Measurements from ENCODE around the gene IKZF2.

DNA sequence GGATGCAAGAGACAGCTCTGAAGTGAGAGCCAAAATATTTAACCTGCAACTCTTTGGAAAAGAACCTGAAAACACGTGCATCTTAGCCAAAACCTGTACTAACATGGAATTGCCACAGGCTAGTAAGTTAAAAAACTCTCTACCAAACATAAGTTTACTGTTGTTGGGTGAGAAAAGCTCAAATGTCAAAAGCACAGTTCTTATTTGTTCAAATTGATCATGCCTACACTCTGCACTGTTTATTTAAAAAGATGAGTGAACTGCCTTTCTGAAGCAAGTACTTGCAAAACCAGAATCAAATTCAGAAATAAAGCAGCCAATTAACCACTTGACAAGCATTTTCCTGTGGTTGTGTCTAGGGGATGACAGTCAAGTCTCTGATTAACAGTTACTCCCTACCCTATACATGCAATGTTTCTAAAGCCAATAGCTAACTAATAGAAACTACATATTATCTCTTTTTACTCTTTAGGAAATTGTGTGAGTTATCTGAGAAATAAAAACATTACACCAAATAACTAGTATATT is 5.6 kb downstream of the IKZF2 start:
- no peak for TF ChIP-seq ZNF217 (CRISPR knock-in tag; IDR thresholded peaks at IDR 0.05)
- TF ChIP-seq, protein P1, sequence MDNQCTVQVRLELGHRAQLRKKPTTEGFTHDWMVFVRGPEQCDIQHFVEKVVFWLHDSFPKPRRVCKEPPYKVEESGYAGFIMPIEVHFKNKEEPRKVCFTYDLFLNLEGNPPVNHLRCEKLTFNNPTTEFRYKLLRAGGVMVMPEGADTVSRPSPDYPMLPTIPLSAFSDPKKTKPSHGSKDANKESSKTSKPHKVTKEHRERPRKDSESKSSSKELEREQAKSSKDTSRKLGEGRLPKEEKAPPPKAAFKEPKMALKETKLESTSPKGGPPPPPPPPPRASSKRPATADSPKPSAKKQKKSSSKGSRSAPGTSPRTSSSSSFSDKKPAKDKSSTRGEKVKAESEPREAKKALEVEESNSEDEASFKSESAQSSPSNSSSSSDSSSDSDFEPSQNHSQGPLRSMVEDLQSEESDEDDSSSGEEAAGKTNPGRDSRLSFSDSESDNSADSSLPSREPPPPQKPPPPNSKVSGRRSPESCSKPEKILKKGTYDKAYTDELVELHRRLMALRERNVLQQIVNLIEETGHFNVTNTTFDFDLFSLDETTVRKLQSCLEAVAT (IDR thresholded peaks at IDR 0.05): no peak
- TF ChIP-seq RCOR1 (IDR thresholded peaks at IDR 0.05; ENCODE audit: borderline replicate concordance in 1 of 2, low read depth in 2 of 2, low read length in 2 of 2): no peak
- TF ChIP-seq, protein P2, sequence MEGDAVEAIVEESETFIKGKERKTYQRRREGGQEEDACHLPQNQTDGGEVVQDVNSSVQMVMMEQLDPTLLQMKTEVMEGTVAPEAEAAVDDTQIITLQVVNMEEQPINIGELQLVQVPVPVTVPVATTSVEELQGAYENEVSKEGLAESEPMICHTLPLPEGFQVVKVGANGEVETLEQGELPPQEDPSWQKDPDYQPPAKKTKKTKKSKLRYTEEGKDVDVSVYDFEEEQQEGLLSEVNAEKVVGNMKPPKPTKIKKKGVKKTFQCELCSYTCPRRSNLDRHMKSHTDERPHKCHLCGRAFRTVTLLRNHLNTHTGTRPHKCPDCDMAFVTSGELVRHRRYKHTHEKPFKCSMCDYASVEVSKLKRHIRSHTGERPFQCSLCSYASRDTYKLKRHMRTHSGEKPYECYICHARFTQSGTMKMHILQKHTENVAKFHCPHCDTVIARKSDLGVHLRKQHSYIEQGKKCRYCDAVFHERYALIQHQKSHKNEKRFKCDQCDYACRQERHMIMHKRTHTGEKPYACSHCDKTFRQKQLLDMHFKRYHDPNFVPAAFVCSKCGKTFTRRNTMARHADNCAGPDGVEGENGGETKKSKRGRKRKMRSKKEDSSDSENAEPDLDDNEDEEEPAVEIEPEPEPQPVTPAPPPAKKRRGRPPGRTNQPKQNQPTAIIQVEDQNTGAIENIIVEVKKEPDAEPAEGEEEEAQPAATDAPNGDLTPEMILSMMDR (IDR thresholded peaks at IDR 0.05 in 2 of 3, conservative IDR thresholded peaks at IDR 0.05 in 1 of 3; ENCODE audit: insufficient read depth in 2 of 3, low read depth in 1 of 3, low read length in 3 of 3): no peak
- TF ChIP-seq ARHGAP35 (IDR thresholded peaks at IDR 0.05; ENCODE audit: partially characterized antibody): no peak
